ENCODE results near the gene ZNF33B. TPM values are rescaled to one million over a fixed set of nuclear protein-coding genes. Genes with fewer than 3 reads are reported as not detected.
A peak's percentile ranks its signal among the peaks of the same experiment; 100 is the strongest.

Gene ZNF33B
- total and polyA plus RNA-seq, 9 of the 15 experiments (the other 6 are each of a cell fraction or from before 2014, with no cell fraction given): 6.9 to 23.9 (median 15.4) TPM

- TF ChIP-seq MGA (IDR thresholded peaks at IDR 0.05) (no peak), FOXM1 (IDR thresholded peaks at IDR 0.05; ENCODE audit: low read depth) (peak; percentile 49; the same call in 1 of the 2 replicates), FOXM1 (CRISPR knock-in tag; IDR thresholded peaks at IDR 0.05; ENCODE audit: low read depth) (no peak), ILF3 (IDR thresholded peaks at IDR 0.05; ENCODE audit: borderline replicate concordance) (no peak), TCF3 (CRISPR knock-in tag; IDR thresholded peaks at IDR 0.05) (peak; percentile 89), BRD9 (IDR thresholded peaks at IDR 0.05; ENCODE audit: low read depth, partially characterized antibody) (peak; percentile 51), TSC22D4 (tag; IDR thresholded peaks at IDR 0.05) (no peak), JUND (IDR thresholded peaks at IDR 0.05; ENCODE audit: borderline replicate concordance, low read depth, low read length) (peak; percentile 44; the same call in 1 of the 2 replicates), JUND (tag; IDR thresholded peaks at IDR 0.05; ENCODE audit: borderline replicate concordance, low read depth, low read length) (peak; percentile 42; the same call in 1 of the 3 replicates), ZNF280B (CRISPR knock-in tag; IDR thresholded peaks at IDR 0.05) (no peak), ZNF586 (CRISPR knock-in tag; conservative IDR thresholded peaks at IDR 0.05) (no peak), SMARCC2 (IDR thresholded peaks at IDR 0.05; ENCODE audit: low read depth) (0 out of 2 replicates have a peak, but pooled peaks have one; percentile 36), XRCC3 (IDR thresholded peaks at IDR 0.05) (no peak), ZNF655 (CRISPR knock-in tag; IDR thresholded peaks at IDR 0.05) (no peak), SRSF7 (optimal IDR thresholded peaks at IDR 0.05; ENCODE audit: low read depth, low read length) (no peak), MAFK (IDR thresholded peaks at IDR 0.05; ENCODE audit: low read length) (no peak; the same call in 1 of the 2 replicates)
Observed at GRCh38 chr10:42654419-42654818, 16.0 kb upstream of the ZNF33B start (continued).
